ENCODE data around the gene NOTCH3.

Gene NOTCH3

DNA sequence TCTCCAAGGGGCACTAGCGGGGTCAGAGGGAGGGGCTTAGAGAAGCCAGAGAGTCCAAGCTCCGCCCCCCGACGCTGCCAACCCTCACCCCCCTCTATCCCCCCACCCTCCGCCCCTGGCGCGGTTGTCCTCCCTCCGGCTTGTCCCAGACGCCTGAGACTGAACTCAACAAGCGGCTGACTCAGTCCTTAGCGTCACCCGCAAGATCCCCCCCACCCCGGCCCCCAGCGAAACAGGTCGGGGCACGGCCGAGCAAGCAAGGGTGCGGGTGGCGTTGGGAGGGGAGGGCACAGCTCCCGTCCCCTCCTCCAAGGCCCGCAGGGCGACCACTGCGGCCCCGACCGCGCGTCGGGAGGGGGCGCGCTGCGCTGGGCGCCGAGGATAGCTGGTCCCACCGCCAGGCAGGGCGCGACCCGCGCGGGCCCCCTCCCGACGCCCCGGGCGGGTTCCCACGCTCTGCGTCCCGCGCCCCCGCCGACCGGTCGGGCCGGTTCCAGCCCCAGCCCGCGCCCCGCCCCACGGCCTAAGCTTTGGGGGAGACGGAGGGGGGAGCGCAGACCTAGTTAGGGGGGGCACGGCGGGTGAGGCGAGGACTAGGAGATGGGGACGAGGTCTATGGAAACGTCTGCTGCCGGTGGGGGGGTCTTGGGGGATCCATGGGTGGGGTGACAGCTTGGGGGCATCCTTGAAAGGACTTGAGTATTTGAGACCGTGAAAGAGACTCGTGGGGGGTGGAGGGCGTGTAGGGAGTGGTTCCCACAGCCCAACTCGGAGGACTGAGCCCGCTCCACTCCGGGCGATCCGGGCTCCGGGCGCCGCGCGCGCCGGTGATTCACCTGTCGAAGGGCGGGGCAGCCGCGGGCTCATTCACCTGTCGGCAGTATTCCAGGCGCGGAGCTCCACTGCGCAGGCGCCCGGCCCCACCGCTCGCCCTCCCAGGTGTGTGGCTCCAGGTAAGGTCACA lies 5.1 kb downstream of the NOTCH3 start:
- no peak for DNase-seq (ENCODE audit: low spot score)

DNA sequence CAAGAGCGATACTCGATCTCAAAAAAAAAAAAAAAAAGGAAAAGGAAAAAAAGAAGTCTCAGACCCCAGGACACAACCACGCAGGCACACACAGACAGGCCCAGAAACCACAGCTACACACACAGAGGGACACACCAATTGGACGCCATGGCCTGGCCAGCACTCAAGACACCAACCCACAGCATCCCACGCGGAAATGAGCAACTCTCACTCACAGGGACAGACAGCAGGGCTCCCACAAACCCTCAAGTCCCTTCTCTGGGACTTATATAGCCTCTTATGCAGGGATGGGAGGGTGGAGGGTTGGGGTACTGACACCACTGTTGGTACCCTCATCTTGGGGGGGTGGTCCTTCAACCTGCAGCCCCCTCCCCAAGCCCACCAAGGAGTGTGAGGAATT lies 5.9 kb downstream of the NOTCH3 start:
- DNase-seq (ENCODE audit: low spot score) = no peak

DNA sequence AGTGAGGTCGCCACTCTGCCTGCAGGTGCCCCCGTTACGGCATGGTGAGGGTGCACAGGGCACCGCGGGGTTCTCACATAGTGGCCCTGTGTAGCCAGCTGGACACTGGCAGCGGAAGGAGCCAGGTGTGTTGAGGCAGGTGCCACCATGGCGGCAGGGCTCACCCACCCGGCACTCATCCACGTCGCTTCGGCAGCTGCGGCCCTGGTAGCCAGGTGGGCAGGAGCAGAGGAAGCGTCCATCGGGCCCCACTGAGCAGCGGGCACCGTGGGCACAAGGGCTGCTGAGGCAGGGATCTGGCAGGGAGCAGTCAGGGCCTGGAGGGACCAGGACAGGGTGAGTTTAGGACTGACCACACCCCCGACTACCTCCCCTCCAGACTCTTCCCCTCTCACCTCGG lies 8.8 kb downstream of the NOTCH3 start:
- no peak for DNase-seq (ENCODE audit: low spot score)

DNA sequence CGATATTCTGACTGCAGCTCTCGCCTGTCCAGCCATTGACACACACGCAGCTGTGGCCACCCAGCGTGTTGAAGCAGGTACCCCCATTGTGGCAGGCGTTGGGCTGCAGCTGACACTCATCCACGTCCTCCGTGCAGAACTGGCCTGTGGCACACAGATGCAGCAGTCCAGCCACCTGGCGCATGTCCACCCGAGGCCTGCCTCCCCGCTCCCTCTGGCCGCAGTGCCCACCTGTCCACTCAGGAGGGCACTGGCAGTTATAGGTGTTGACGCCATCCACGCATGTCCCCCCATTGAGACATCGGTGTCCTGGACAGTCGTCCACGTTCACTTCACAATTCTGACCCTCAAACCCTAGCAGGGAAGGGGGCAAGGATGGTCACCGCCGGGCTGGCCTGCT lies 9.3 kb downstream of the NOTCH3 start:
- no peak for DNase-seq (ENCODE audit: low spot score)

DNA sequence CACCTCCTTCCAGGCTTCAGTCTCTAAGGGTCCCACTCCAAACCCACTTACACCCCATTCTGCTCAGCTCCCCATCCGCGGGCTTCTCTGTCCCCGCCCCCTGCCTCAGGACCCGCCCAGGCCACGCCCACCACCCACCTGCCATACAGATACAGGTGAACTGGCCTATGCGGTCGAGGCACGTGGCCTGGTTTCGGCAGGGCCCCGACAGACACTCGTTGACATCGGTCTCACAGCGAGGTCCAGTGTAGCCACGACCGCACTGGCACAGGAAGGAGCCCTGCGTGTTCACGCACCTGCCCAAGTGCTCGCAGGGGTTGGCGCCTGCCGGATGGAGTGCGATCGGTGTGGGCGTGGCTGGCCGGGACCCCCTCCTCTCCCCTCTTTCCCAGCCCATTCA lies 11.9 kb downstream of the NOTCH3 start:
- DNase-seq (ENCODE audit: low spot score) = no peak

DNA sequence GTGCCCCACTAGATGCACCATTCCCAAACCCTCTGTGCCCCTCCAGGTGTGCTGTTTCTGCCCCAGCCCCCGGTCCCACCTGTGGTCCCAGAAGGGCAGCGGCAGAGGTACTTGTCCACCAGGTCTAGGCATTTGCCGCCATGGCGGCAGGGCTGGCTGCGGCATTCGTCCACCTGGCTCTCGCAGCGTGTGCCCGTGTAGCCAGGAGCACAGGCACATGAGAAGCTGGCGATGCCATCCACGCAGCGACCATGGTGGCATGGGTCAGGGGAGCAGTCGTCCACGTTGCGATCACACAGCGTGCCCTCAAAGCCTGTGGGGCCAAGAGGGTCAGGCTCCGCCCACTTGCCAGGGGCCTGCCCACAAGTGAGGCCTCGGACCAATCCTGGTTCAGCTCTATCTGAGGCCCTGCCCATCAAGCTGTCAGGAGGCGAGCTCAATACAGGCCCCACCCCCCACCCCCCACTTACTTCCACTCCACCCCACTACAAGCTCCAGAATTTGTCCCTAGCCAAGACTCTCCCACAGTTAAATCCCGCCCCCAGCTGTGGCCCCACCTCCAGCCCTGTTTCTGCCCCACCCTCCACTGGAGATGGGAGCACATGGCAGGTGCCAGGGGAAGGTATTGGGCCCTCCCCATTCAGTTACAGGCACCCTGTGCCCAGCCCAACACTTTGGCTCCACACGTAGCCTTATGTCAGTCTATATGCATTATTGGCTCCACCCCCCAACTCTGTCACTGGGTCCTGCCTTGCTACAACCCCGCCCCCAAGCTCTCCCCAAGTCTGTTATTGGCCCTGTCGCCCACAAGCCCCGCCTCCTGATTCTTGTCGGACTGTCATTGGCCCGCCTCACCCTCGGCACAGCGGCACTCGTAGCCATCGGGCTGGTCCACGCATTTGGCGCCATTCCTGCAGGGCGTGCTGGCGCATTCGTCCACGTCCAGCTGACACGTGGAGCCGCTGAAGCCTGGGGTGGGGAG lies 13.5 kb downstream of the NOTCH3 start:
- DNase-seq (ENCODE audit: low spot score) = no peak

DNA sequence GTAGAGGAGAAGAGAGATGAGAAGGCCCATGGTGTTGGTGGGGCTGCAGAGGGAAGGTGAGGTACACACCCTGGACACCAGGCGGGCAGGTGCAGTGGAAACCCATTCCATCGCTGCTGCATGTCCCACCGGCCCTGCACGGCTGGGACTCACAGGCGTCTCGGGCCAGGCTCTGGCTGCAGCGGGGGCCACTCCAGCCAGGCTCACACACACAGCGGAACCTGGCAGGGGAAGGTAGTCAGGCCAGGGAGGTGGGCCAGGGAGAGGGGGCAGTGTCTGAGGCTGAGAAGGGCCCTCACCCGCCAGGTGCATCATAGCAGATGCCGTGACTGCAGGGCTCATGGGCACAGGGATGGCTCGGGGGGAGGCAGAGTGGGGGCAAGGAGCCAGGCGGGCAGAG lies 15.6 kb downstream of the NOTCH3 start:
- DNase-seq (ENCODE audit: low spot score) = no peak

DNA sequence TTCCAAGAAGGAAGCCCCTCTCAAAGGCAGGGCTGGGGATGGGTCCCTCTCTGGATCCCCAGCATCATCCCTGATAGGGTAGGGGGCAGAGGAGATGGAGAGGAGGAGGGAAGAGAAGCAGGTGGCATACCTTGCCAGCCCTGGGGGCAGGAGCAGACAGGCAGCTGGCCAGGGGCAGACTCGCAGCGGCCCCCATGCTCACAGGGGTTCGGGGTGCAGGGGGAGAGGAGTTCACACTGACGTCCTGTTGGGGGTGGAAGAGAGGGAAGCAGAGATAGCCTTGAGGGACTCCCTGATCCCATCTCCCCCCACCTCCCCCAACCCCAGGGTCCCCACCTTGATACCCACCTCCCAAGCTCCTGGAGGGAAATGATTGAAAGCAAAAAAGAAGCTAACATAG lies 16.0 kb downstream of the NOTCH3 start:
- no peak for DNase-seq (ENCODE audit: low spot score)

DNA sequence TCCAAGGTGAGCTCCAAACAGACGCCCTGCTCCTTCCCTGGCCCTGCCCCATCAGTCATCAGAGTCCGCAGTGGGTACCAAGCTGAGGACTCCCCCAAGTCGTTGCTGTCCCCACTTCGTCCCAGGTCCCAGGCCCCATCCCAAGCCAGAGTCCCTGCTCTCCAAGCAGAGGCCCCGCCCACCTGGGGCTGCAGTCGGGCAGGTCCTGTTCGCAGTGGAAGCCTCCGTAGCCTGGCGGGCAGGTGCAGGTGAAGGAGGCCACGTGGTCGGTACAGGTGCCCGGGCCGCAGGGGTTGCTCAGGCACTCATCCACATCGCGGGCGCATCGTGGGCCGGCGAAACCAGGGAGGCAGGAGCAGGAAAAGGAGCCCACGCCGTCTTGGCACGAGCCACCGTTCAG lies 19.4 kb downstream of the NOTCH3 start:
- no peak for DNase-seq (ENCODE audit: low spot score)

DNA sequence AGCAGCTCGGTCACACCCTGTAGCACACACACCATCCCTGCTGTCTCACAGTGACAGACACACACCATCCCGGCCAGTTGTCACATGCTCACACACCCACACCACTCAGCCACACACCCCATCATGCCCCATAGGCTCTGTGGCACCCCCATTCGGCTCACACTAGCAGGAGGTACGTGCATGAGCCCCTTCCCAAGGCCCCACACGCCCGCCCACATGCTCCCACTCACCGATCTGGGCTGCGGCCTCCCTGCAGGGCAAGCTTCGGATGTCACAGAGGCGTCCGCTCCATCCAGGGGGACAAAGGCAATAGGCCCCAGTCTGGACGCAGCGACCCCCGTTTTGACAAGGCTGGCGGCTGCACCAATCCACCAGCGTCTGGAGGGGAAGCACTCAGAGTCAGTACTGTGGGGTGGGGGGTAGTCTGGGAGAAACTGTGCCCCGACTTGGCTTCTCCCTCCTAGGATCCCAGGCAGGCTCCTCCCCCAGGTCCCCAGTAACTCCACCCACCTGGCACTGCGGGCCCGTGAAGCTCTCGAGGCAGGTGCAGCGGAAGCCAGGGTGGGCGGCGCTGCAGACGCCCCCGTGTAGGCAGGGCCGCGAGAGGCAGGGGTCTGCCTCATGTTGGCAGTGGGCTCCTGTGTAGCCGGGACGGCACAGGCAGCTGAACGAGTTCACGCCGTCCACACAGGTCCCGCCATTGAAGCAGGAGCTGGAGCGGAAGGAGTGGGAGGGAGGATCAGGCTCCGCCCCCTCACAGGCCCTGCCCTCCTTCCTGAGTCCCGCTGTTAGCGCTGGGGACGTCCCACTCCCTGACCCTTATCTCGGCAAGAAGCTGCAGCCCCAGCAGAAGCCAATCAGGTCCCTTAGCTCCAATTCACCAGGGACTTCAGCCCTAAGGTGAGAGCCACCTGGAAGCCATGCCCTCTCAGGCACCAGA lies 20.1 kb downstream of the NOTCH3 start:
- DNase-seq (ENCODE audit: low spot score) = no peak

DNA sequence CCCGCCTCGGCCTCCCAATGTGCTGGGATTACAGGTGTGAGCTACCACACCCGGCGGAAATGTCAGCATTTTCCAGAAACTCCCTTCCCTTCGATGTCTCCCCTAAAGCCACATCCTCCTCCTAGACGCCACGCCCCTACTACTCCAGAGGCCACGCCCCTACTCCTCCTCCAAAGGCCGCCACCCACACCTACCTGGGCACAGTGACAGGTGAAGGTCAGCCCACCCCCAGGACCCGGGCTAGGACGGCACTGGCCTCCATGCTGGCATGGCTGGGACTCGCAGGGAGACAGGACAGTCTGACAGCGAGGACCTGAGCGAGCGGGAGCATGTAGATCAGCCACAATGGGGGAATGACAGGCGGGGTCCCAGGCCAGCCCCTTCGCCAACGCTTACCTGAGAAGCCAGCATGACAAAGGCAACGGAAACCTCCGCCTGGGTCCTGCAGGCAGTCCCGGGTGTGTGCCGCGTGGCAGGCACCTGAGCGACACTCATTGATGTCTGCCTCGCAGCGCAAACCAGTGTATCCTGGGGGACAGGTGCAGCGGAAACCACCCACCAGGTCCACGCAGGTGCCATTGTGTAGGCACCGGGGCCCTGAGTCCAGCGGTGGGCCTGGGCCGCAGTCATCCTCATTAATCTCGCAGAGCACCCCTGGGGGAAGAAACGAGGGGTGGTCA lies 22.0 kb downstream of the NOTCH3 start:
- DNase-seq (ENCODE audit: low spot score) = no peak

DNA sequence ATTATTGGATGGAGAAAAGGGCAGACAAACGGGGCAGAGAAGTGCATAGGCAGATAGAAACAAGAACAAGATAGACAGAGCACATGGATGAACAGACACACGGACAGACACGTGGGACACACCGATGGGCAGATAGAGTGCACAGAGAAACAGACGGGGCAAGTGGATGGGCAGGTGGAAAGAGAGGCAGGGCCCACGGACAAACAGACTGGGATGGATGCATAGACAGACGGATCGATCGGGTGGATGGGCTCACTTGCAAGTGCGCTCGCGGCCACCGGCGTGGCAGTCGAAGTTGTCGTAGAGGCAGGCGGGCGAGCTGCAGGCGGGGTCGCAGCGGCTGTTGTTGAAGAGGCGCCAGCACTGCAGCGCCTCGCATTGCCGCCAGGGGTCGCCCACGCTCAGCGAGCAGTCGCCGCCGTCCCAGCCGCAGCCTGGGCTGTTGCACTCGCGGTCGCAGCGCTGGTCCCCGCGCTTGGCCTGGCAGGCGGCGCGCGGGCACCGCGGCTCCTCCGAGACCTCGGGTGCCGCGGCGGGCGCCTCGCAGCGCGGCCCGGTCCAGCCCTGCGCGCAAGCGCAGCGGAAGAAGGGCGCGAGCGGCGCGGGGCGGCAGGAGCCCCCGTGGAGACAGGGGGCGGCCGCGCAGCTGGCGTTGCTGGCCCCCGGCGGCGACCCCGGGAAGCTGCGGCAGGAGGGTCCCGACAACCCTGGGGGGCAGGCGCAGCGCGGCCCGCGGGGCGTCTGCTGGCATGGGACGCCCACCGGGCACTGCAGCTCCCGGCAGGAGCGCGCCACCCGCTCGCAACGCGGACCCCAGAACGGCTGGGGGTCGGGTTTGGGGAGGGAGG lies 23.3 kb downstream of the NOTCH3 start:
- peak; percentile 83 for DNase-seq (ENCODE audit: low spot score)

DNA sequence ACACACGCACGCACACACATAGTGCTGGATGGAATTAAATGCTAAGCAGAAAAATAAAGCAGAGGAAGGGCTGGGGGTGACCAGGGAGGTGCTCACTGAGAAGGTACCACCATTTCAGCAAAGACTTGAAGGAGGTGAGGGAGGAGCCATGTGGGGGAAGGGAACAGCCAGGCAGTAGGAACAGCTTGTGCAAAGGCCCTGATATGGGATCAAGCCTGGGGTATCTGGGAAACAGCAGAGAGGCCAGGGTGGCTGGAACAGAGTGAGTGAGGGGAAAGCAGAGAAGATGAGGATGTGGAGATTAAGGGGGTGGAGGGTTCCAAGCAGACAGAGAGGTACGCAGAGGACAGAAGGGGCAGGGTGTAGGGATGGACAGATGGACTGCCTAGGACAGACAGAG lies 25.2 kb downstream of the NOTCH3 start:
- DNase-seq (ENCODE audit: low spot score) = no peak

DNA sequence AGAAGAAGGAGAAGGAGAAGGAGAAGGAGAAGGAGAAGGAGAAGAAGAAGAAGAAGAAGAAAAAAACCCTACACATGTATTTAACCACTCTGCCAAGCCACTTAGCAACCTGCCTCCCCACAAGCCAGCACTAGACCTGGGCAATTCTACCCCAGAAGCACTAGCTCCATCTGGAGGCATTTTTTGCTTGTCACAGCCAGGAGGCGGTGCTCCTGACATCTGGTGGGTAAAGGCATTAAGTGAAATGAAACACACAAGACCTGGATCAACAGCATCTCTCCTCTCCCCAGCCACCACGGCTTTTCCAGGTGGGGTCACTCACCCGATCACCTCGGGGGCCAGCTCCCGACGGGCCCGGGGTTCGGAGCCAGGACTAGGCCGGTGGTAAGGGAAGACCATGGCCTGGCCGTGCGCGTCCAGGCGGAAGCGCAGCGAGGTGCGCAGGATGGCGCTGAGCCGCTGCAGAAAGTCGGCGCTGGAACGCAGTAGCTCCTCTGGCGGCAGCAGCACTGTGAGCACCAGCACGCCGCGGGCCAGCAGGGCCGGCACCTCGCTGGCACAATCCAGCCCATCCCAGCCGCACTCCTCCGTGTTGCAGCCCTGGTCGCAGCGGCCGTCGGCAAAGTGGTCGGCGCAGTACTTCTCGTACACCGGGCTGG lies 26.9 kb downstream of the NOTCH3 start:
- DNase-seq (ENCODE audit: low spot score) = no peak

DNA sequence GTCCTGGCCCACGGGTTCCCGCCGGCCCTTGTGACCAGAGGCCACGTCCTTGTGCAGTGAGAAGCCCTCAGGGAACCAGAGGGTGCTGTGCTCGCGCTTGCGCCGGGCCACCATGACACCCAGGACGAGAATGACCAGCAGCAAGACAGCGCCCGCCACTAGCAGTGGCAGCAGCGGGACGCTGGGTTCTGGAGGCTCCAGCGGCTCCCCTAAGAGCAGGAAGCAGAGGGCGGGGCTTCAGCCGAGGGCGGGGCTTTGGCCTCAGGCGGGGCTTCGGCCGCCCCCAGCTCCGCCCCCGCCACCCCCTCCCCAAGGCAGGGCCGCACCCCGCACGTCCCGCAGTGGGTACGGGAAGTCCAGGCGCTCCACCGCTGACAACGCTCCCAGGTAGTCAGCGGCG lies 30.4 kb downstream of the NOTCH3 start:
- DNase-seq (ENCODE audit: low spot score) = no peak

DNA sequence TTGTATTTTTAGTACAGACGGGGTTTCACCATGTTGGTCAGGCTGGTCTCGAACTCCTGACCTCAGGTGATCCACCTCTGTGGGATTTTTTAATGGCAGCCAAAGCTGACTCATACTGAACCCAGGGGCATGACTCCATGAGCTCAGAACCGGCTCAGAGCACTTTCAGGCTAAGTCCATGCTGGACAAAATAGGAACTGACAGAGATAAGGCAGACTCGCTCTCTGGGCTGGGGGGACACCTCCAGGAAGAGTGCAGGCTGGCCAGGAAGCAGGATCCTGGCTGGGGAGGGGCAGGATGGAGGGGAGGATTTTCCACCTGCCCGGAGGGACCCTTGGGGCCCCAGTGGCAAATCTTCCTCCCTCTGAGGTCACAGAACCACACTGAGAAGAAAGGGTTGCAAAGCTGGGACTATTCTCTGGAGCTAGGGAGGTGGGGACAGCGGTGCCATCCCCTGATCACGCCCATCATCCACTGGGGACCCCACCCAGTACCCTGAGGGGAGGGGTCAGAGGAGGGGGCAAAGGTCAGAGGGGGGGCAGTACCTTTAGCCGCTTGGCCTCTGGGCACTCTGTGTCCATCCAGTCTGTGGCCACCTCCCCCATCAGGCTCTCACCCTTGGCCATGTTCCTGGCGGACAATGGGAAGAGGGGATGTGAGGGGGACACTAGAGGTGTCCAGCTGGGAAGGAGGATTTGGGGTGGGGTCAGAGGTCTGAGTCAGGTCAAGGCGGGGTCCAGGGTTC lies 31.1 kb downstream of the NOTCH3 start:
- no peak for DNase-seq (ENCODE audit: low spot score)

DNA sequence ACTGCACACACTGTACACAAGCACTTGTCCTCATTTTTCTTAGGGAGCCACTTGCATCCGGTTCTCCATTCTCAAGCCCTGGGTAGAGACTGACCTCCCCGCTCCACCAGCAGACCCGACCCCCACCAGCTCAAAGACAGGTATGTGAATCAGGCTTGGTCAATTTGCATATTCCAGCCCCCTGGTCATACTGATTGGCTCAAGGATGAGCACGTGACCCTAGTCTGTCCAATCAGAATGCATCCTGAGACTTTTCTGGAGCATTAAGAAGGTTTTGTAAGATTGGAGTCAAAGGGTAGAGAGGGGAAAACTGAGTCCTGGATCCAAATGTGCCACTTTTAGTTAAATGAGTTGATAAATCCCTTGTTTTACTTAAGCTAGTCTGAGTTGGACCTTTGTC lies 34.1 kb downstream of the NOTCH3 start:
- no peak for DNase-seq (ENCODE audit: low spot score)

DNA sequence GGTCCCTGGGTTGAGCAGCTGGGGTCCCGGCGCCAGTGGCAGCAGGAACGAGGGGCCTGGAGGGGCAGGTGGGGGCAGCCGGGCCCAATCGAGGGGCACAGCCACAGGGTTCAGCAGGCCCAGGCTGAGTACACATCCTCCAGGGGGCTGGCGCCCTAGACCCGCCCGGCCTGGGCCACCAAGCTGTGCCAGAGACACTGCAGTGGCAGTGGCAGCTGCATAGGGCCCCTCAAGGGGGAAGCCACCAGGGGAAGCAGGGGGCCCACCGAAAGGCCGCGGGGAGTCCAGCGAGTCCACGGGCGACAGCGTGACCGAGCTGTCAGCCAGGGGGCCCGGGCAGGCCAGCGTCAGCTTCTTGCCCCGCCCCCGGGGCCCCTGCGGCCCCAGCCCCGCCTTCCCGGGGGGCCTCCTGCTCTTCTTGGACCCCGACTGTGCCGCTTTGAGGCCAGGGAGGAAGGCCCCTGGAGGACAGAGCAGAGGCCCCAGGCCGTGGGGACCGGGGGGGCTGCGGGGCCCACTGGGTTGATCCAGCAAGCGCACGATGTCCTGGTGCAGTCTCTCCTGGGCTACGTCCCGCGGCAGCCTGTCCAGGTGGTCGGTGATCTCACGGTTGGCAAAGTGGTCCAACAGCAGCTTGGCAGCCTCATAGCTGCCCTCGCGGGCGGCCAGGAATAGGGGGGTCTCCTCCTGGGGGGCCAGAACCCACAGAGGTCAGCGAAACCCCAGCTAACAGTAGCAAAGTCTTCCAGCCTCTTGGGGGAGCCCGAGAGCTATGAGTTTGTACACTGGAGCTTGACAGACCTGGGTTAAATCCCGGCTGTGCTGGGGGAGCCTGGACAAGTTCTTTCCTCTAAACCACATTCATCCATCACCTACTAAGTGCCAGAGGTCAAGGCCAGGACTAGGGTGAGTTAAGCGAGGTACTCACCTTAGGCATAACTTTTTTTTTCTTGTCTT lies 39.5 kb downstream of the NOTCH3 start:
- no peak for DNase-seq (ENCODE audit: low spot score)
